H1 (cell line): Measurements from ENCODE around the gene APOBEC3H. TPM values are rescaled to one million over a fixed set of nuclear protein-coding genes. Genes with fewer than 3 reads are reported as not detected.

ENCODE experiments used
- CTCF ChIA-PET: fragments of 300-600 bp; sonication (Branson Sonifier 250); formaldehyde crosslinking; loops from one replicate; lab custom pipeline; 2021; ENCODE audit not compliant: partially characterized antibody; lab: Charles Lee
- POLR2A ChIA-PET: fragments of 300-600 bp; sonication (Branson Sonifier 250); formaldehyde crosslinking; loops from one replicate; lab custom pipeline; 2021; ENCODE audit warnings: inconsistent platforms; ENCODE audit not compliant: partially characterized antibody; lab: Charles Lee
- DNase-seq, 2 experiments: peaks; one replicate each; pipeline versions ENCODE4 v3.0.0 to v3.0.0-alpha.2; 2010 to 2022; ENCODE audit warnings: low spot score in 2 of 2, low read depth in 1 of 2, mixed read lengths in 1 of 2
- FAIRE-seq: peaks from 2 replicates; lab custom pipeline; 2011; peaks lifted over from hg19 to GRCh38; lab: Jason Lieb, UNC
- H2AFZ ChIP-seq: 2 replicates; pipeline ENCODE4 v1.8.1; 2012; ENCODE audit warnings: low read length, inconsistent platforms
- H2AK5ac ChIP-seq: 2 replicates; pipeline ENCODE4 v1.6.1; 2013; ENCODE audit warnings: low read depth, low read length
- H2BK120ac ChIP-seq: replicated peaks from 2 replicates; pipeline ENCODE3; 2013; ENCODE audit warnings: low read depth, low read length, inconsistent platforms
- H2BK12ac ChIP-seq: 2 replicates; pipeline ENCODE4 v1.6.1; 2013; ENCODE audit warnings: low read depth, low read length
- H2BK15ac ChIP-seq: 2 replicates; pipeline ENCODE4 v1.6.1; 2013; ENCODE audit warnings: low read length
- H2BK20ac ChIP-seq: 2 replicates; pipeline ENCODE4 v1.6.1; 2013; ENCODE audit warnings: low read length
- H2BK5ac ChIP-seq: 2 replicates; pipeline ENCODE4 v1.6.1; 2013; ENCODE audit warnings: low read depth, low read length
- H3K14ac ChIP-seq: 2 replicates; pipeline ENCODE4 v1.6.1; 2013; ENCODE audit warnings: inconsistent platforms; ENCODE audit not compliant: insufficient read length
- H3K18ac ChIP-seq: 2 replicates; pipeline ENCODE4 v1.6.1; 2013; ENCODE audit warnings: low read length; ENCODE audit errors: extremely low read depth
- H3K23ac ChIP-seq: 2 replicates; pipeline ENCODE4 v1.6.1; 2013; ENCODE audit warnings: inconsistent platforms; ENCODE audit not compliant: insufficient read length
- H3K23me2 ChIP-seq: 2 replicates; pipeline ENCODE4 v1.6.1; 2013; ENCODE audit warnings: low read depth, low read length
- H3K27ac ChIP-seq: 2 replicates; pipeline ENCODE4 v1.6.1; 2011; ENCODE audit warnings: low read depth, low read length, inconsistent platforms
- H3K27me3 ChIP-seq, 4 experiments: replicated peaks in 1 of 4; 1 replicate in 1 of 4; 2 replicates in 3 of 4; pipeline versions ENCODE4 v1.6.1 to v1.8.1; 2011 to 2013; ENCODE audit warnings: low read length in 3 of 4, mild to moderate bottlenecking in 3 of 4, inconsistent platforms in 2 of 4, mixed read lengths in 2 of 4, moderate library complexity in 1 of 4; ENCODE audit not compliant: control insufficient read depth in 3 of 4, insufficient read depth in 3 of 4; ENCODE audit errors: extremely low read depth in 1 of 4
- H3K36me3 ChIP-seq, 4 experiments: 2 replicates each; pipeline versions ENCODE4 v1.6.1 to v1.8.1; 2011 to 2013; ENCODE audit warnings: mild to moderate bottlenecking in 4 of 4, low read length in 3 of 4, moderate library complexity in 2 of 4, control low read depth in 1 of 4, inconsistent platforms in 1 of 4; ENCODE audit not compliant: insufficient read depth in 4 of 4, control insufficient read depth in 2 of 4
- H3K4ac ChIP-seq: replicated peaks from 2 replicates; pipeline ENCODE3; 2013; ENCODE audit warnings: low read length, low read depth, mixed read lengths, inconsistent platforms; ENCODE audit not compliant: insufficient read length
- H3K4me1 ChIP-seq, 4 experiments: replicated peaks in 1 of 4; 1 replicate in 1 of 4; 2 replicates in 3 of 4; pipeline versions ENCODE4 v1.6.1 to v1.8.1; 2011 to 2013; ENCODE audit warnings: low read length in 3 of 4, inconsistent platforms in 2 of 4, mixed read lengths in 1 of 4; ENCODE audit not compliant: insufficient read depth in 4 of 4, control insufficient read depth in 3 of 4
- H3K4me2 ChIP-seq, 2 experiments: 2 replicates each; pipeline versions ENCODE4 v1.6.1 to v1.8.1; 2011 to 2013; ENCODE audit warnings: low read depth in 2 of 2, low read length in 2 of 2, control low read depth in 1 of 2, inconsistent platforms in 1 of 2, mild to moderate bottlenecking in 1 of 2; ENCODE audit not compliant: insufficient read depth in 1 of 2
- H3K4me3 ChIP-seq, 4 experiments: fragments of 200-600, 300-600 bp in 1 of 4; sonication (generic), shearing (Covaris generic), sonication (Bioruptor Twin) in 1 of 4; 2 replicates each; pipeline versions ENCODE4 v1.5.1 to v1.8.1; 2011 to 2016; ENCODE audit warnings: low read length in 4 of 4, low read depth in 3 of 4, control low read depth in 2 of 4, inconsistent platforms in 2 of 4, mild to moderate bottlenecking in 2 of 4, mixed read lengths in 1 of 4, moderate library complexity in 1 of 4; ENCODE audit not compliant: insufficient read depth in 2 of 4; ENCODE audit errors: extremely low read depth in 1 of 4
- H3K56ac ChIP-seq: replicated peaks from 2 replicates; pipeline ENCODE3; 2013; ENCODE audit warnings: low read depth, mild to moderate bottlenecking, mixed read lengths, low read length, inconsistent platforms; ENCODE audit not compliant: insufficient read length
- H3K79me1 ChIP-seq: 2 replicates; pipeline ENCODE4 v1.6.1; 2013; ENCODE audit warnings: low read depth, low read length, control low read depth
- H3K79me2 ChIP-seq, 2 experiments: 2 replicates each; pipeline versions ENCODE4 v1.6.1 to v1.8.1; 2012 to 2013; ENCODE audit warnings: low read length in 2 of 2, mild to moderate bottlenecking in 2 of 2, inconsistent platforms in 1 of 2; ENCODE audit not compliant: insufficient read depth in 2 of 2, control insufficient read depth in 1 of 2
- H3K9ac ChIP-seq, 4 experiments: replicated peaks in 1 of 4; 1 replicate in 1 of 4; 2 replicates in 3 of 4; pipeline versions ENCODE4 v1.6.1 to v1.8.1; 2011 to 2013; ENCODE audit warnings: low read depth in 3 of 4, low read length in 3 of 4, control low read depth in 2 of 4, mild to moderate bottlenecking in 2 of 4, moderate library complexity in 2 of 4, inconsistent platforms in 1 of 4; ENCODE audit errors: extremely low read depth in 1 of 4
- H3K9me3 ChIP-seq, 2 experiments: 2 replicates each; pipeline versions ENCODE4 v1.6.1 to v1.8.1; 2012 to 2013; ENCODE audit warnings: mild to moderate bottlenecking in 2 of 2, moderate library complexity in 2 of 2, control low read depth in 1 of 2, inconsistent platforms in 1 of 2, low read depth in 1 of 2, low read length in 1 of 2, mixed read lengths in 1 of 2; ENCODE audit not compliant: insufficient read depth in 2 of 2
- H4K20me1 ChIP-seq, 2 experiments: replicated peaks in 1 of 2; 2 replicates each; pipeline versions ENCODE3 to v1.8.1; 2011 to 2013; ENCODE audit warnings: inconsistent platforms in 2 of 2, low read length in 2 of 2, mild to moderate bottlenecking in 1 of 2; ENCODE audit not compliant: insufficient read depth in 2 of 2, control insufficient read depth in 1 of 2
- H4K5ac ChIP-seq: 2 replicates; pipeline ENCODE4 v1.6.1; 2013; ENCODE audit warnings: low read length, low read depth, mixed read lengths, inconsistent platforms; ENCODE audit not compliant: insufficient read length
- H4K8ac ChIP-seq: 2 replicates; pipeline ENCODE4 v1.8.0; 2013; ENCODE audit warnings: mild to moderate bottlenecking, moderate library complexity, low read length, inconsistent platforms; ENCODE audit not compliant: insufficient read depth; ENCODE audit errors: extremely low read depth
- H4K91ac ChIP-seq: replicated peaks from 2 replicates; pipeline ENCODE3; 2013; ENCODE audit warnings: low read length, mixed read lengths, inconsistent platforms; ENCODE audit not compliant: insufficient read length
- BACH1 ChIP-seq: IDR thresholded peaks from 2 replicates; pipeline ENCODE4 v1.6.1; 2012; ENCODE audit warnings: low read length, improper control_type of control experiment
- CEBPB ChIP-seq: IDR thresholded peaks from 2 replicates; pipeline ENCODE4 v1.6.1; 2012; ENCODE audit warnings: low read depth, low read length
- CHD1 ChIP-seq: IDR thresholded peaks from 2 replicates; pipeline ENCODE4 v1.6.1; 2012; ENCODE audit warnings: low read depth, low read length, improper control_type of control experiment
- GABPA ChIP-seq: IDR thresholded peaks from 2 replicates; pipeline ENCODE4 v1.6.1; 2011; ENCODE audit warnings: mild to moderate bottlenecking, low read length, moderate library complexity, borderline replicate concordance; ENCODE audit not compliant: insufficient read depth
- RAD21 ChIP-seq, 2 experiments: IDR thresholded peaks in 1 of 2; conservative IDR thresholded peaks in 1 of 2; 2 replicates each; pipeline ENCODE4 v1.6.1; 2011; ENCODE audit warnings: low read depth in 2 of 2, low read length in 2 of 2, improper control_type of control experiment in 1 of 2, inconsistent platforms in 1 of 2, mild to moderate bottlenecking in 1 of 2, moderate library complexity in 1 of 2
- RFX5 ChIP-seq: IDR thresholded peaks from 2 replicates; pipeline ENCODE4 v1.6.1; 2011; ENCODE audit warnings: low read depth, low read length, improper control_type of control experiment, borderline replicate concordance
- SAP30 ChIP-seq: fragments of 300-600 bp; sonication (generic); IDR thresholded peaks from 2 replicates; pipeline ENCODE4 v1.7.1; 2012; ENCODE audit warnings: low read length, moderate library complexity, mild to moderate bottlenecking, inconsistent platforms; ENCODE audit not compliant: insufficient read depth, insufficient replicate concordance
- TAF1 ChIP-seq: IDR thresholded peaks from 2 replicates; pipeline ENCODE4 v1.6.1; 2011; ENCODE audit warnings: mild to moderate bottlenecking, low read depth, low read length
- WGBS, 2 experiments: shearing (Covaris generic) in 1 of 2; methylation state at CpG; one replicate each; pipeline versions ENCODE4 v1.1.6 to v1.1.7; 2013 to 2015; ENCODE audit warnings: low lambda C conversion rate in 2 of 2, mixed read lengths in 2 of 2, inconsistent platforms in 1 of 2, low coverage in 1 of 2, missing lambda C conversion rate in 1 of 2; ENCODE audit not compliant: insufficient replicate concordance in 2 of 2, insufficient coverage in 1 of 2, insufficient read length in 1 of 2; ENCODE audit errors: extremely low coverage in 1 of 2, missing lambda C conversion rate in 1 of 2; 5-methylcytosine and 5-hydroxymethylcytosine counted together
- polyA plus RNA-seq, 7 experiments: library from polyadenylated mRNA; depleted of rRNA in 3 of 7; stranded (reverse) in 5 of 7; unstranded in 2 of 7; fragments of >200 nt in 5 of 7; fragments of 200-250 nt in 2 of 7; gene quantifications; 1 replicate in 5 of 7; 2 replicates in 1 of 7; 4 replicates in 1 of 7; pipeline versions ENCODE4 v1.2.1 to v1.2.3, GENCODE V29; 2011 to 2013; ENCODE audit warnings: missing spikeins in 2 of 7, mixed read lengths in 2 of 7
- total RNA-seq: library from RNA; stranded (reverse); fragmentation: NEBNext Ultra II Directional; extraction: Animal tissue kit (Norgen Biotek cat#: 25700); gene quantifications from 2 replicates; pipeline ENCODE4 v1.2.1, GENCODE V29; 2021

Gene APOBEC3H
- total and polyA plus RNA-seq, 2 of the 8 experiments (the other 6 are each of a cell fraction or from before 2014, with no cell fraction given): 0.47 to 0.56 TPM

DNA sequence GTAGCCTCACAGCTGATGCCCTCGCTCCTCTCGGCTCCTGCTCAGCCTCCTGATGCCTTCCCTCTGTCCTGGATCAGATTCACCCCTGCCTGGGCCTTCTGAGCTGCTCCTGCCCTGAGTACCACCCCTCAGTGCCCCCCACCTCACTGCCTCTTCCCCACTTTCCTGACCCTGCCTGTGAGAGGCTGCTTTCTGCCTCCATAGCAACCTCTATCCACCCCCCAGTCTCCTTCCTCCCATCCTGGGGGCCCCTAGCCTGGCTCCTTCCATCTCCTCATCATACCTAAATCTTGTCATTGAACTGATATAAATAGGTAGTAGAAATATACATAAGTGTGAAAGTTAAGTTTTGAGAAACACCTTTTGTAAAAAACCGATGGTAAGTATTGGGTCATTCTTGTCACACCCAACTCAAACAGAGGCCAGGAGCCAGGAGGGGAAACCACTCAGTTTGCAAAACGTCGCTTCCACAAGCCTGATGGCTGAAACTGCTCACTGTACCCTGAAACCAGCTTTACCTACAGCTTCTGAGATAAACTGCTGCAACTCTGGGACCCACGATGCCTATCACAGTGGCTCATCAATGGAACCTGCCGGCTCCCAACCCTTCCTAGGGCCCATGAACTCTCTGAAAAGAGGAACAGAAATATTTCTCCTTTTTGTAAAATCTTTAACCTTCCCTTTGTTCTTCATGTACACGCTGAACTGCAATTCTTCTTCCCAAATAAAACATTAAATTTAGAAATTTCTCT is 4.8 kb upstream of the APOBEC3H start:
- Histone ChIP-seq H3K27me3 (peaks cover 0 to 2% (median 0%) of the 10 kb centered on the region in 4 experiments; a peak in 2 of 7 replicates), H3K4ac (no peak overlapping the region), H3K23ac (no peak overlapping the region), H4K91ac (no peak overlapping the region), H2AFZ (no peak overlapping the region), H3K9ac (no peak overlapping the region), H4K8ac (peak overlapping the region; percentile 36; the same call in 1 of the 2 replicates), H3K23me2 (peaks cover 2% of the 10 kb centered on the region; the same call in 1 of the 2 replicates), H3K36me3 (no peaks in the 10 kb centered on the region), H3K4me1 (peaks cover 0 to 11% (median 7%) of the 10 kb centered on the region in 4 experiments; a peak in 6 of 7 replicates), H3K27ac (no peak overlapping the region), H3K56ac (no peak overlapping the region)
- POLR2A ChIA-PET: no interaction called here
- WGBS, 2 experiments: 87 to 100% methylated on average over 1 to 8 of the region's 8 CpGs
- no peak for TF ChIP-seq CHD1
- no peak for TF ChIP-seq CEBPB
- TF ChIP-seq RFX5: no peak
- TF ChIP-seq GABPA: no peak
- TF ChIP-seq BACH1: no peak
- no peak for TF ChIP-seq TAF1
- TF ChIP-seq SAP30: no peak
- no peak for TF ChIP-seq RAD21 (IDR thresholded peaks at IDR 0.05 in 1 of 2, conservative IDR thresholded peaks at IDR 0.05 in 1 of 2; ENCODE audit: low read depth in 2 of 2, low read length in 2 of 2)
- TF ChIP-seq, all 59 proteins: peak for 0
- peaks cover 0 to 2% of the 10 kb centered on the region in 2 experiments for H4K20me1 ChIP-seq
- no peaks in the 10 kb centered on the region for H3K79me2 ChIP-seq
- H4K5ac ChIP-seq: no peak overlapping the region
- H3K14ac ChIP-seq: no peak overlapping the region
- no peaks in the 10 kb centered on the region for H3K9me3 ChIP-seq
- DNase-seq (no peak), FAIRE-seq (no peak)
- peak overlapping the region; percentile 40; the same call in 1 of the 2 replicates for H2BK15ac ChIP-seq
- H3K18ac ChIP-seq: no peak overlapping the region
- no peak overlapping the region for H3K4me3 ChIP-seq
- H3K4me2 ChIP-seq: no peak overlapping the region
- no peak overlapping the region for H2BK5ac ChIP-seq
- no peaks in the 10 kb centered on the region for H3K79me1 ChIP-seq
- no peak overlapping the region for H2BK120ac ChIP-seq
- H2BK20ac ChIP-seq: no peak overlapping the region
- H2AK5ac ChIP-seq: no peak overlapping the region
- CTCF ChIA-PET: interaction anchor here (0.6 to 0.8 kb wide), 2 partner anchors 41 to 320 kb away, joined by 3 to 4 read pairs; no protein-coding TSS in a partner anchor
- H2BK12ac ChIP-seq: no peak overlapping the region
